ENCODE measurements around the gene NBEAL2. TPM values are rescaled to one million over a fixed set of nuclear protein-coding genes. Genes with fewer than 3 reads are reported as not detected.

The NBEAL2 gene, protein sequence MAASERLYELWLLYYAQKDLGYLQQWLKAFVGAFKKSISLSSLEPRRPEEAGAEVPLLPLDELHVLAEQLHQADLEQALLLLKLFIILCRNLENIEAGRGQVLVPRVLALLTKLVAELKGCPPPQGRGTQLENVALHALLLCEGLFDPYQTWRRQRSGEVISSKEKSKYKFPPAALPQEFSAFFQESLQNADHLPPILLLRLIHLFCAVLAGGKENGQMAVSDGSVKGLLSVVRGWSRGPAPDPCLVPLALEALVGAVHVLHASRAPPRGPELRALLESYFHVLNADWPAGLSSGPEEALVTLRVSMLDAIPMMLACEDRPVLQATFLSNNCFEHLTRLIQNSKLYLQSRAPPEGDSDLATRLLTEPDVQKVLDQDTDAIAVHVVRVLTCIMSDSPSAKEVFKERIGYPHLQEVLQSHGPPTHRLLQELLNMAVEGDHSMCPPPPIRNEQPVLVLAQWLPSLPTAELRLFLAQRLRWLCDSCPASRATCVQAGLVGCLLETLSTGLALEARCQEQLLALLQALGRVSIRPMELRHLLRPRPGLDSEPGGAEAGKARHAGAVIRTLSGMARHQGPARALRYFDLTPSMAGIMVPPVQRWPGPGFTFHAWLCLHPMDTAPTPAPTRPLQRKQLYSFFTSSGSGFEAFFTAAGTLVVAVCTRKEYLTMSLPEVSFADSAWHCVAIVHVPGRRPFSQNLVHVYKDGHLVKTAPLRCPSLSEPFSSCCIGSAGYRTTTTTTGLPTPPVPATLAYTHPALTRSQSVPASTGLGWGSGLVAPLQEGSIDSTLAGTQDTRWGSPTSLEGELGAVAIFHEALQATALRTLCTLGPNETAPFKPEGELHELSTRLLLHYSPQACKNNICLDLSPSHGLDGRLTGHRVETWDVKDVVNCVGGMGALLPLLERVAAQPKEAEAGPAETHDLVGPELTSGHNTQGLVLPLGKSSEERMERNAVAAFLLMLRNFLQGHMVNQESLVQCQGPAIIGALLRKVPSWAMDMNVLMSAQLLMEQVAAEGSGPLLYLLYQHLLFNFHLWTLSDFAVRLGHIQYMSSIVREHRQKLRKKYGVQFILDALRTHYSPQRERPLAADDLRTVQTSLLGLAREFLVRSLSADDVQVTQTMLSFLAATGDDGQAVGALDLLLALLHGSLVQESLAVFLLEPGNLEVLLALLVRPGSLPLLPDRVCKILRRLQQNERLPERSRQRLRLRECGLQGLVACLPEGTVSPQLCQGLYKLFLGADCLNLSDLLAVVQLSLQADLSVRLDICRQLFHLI (N-terminal part only)
- total RNA-seq: 1 to 10 TPM; 4.1 to 8.7 (median 7.5) TPM

DNA sequence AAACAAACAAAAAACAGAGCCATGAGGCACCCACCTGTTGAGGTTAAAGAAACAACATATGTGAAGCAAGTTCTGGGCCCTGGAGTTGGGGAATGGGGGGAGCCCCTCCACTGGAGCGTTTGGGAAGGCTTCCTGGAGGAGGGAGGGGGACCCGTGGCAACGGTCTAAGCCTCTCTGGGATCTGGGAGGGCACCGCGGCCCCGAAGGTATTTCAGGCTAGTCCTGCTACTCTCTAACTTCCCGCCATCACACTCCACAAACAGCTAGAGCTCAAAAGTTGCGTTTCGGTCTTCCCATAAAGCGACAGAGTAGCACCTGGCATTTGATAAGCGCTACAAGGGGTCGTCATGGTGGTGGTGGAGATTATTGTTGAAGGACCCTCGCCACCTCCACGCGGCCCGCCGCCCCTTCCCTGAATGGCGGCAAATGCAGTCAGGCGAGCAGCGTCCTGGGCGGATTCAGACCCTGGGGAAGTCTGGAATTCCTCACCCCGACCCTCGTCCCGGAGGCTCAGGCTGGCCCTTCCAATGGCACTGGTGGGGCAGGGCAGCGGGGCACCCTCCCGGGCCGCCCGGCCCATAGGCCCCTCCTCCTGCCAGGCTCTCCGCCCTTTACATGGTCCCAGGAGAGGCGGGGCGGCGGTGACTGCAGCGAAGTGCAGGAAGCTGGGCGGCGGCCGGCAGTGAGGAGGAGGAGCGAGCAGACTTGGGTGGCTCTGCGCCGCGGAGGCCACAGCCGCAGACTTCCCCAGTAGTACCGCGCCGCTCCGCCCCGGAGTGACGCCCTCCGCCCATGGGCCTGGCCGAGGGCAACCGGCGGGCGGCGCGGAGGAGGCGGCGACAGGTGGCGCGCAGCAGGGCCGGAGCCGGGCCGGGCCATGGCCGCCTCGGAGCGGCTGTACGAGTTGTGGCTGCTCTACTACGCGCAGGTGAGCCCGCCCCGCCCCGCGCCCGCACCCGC is at the start of gene NBEAL2:
Gene NBEAL2, plus strand, starts transcription at position 682 of the 960 bp plus-strand sequence. Its CDS starts 196 bp downstream, at position 878.
- in situ Hi-C loops (cut with MboI; ENCODE audit: low sequenced_read_pairs in 4 of 4): no loop called here

DNA sequence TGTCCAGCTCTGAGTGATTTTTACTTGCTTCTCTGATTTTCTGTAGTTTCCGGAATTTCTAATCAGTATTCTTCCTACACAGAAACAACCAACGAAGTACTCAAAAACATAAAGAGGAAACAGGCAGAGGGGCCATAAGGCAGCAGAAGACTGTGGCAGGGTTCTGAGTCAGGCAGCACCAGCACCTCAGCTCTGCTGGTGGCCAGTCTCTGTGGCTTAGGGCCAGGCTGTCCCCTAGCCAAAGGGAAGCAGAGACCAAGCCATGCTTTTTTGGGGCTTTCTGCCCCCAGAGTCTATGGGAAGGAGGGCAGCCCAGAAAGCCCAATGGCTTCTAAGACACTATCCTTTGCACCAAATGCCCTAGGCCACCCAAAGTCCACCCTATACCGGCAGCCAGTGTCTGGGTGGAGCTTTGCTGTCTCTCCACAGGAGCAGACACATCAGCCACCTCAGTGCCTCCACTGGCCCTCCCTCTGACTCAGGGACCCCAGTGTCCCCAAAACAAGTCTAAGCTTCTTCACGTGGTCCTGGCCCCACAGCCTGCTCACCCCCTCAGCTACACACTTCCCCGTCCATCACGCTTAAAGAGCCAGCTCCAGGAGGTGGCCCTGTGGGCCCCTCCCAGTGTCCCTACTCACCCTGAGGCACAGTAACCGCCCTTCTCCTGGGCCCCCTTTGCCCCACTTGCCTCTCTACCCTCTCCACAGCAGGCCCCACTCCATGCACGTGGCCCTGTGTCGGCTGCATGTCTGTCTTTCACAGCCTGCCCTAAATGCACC is 49.1 kb upstream of the NBEAL2 start:
- no peaks in the 10 kb centered on the region for H3K27me3 ChIP-seq
- H3K4me1 ChIP-seq: peaks cover 96 to 100% of the 10 kb centered on the region in 2 donors
- TF ChIP-seq POLR2A (IDR thresholded peaks at IDR 0.05): no peak
- TF ChIP-seq CTCF (IDR thresholded peaks at IDR 0.05 in 4 of 5, conservative IDR thresholded peaks at IDR 0.05 in 1 of 5): no peak
- no peak overlapping the region for H3K4me3 ChIP-seq
- intact Hi-C loops (cut with DNase I; ENCODE audit: low total_unique reads): loop anchor here (5.0 to 10.0 kb wide), 3 partner anchors 87 to 366 kb away; partner anchors contain the start of genes LRRC2 and SETD2
- peak overlapping the region; percentile 77 to 96 (median 92) for H3K27ac ChIP-seq
- peaks cover 0 to 2% of the 10 kb centered on the region in 2 donors for H3K36me3 ChIP-seq
- ATAC-seq (no peak), DNase-seq (peak in 1 of 2 donors; percentile 36)
- in situ Hi-C loops (cut with MboI; ENCODE audit: low sequenced_read_pairs in 4 of 4): no loop called here
- H3K9me3 ChIP-seq: no peaks in the 10 kb centered on the region

More for the DNA sequence above, at the start of gene NBEAL2:
- peak in 4 of 5 experiments; percentile 20 to 39 (median 28) for TF ChIP-seq CTCF (IDR thresholded peaks at IDR 0.05 in 4 of 5, conservative IDR thresholded peaks at IDR 0.05 in 1 of 5)
- TF ChIP-seq POLR2A (IDR thresholded peaks at IDR 0.05): peak; percentile 91 to 95
- Histone ChIP-seq H3K27me3 (no peaks in the 10 kb centered on the region), H3K4me1 (peaks cover 32 to 37% of the 10 kb centered on the region in 2 donors), H3K4me3 (peak within 1 kb of the TSS; percentile 60 to 88 (median 78)), H3K27ac (peak within 1 kb of the TSS; percentile 89 to 98 (median 94)), H3K9me3 (no peaks in the 10 kb centered on the region), H3K36me3 (no peaks in the 10 kb centered on the region)
- DNase-seq (peak; percentile 92 to 96), ATAC-seq (peak; percentile 53 to 59)
- intact Hi-C loops (cut with DNase I; ENCODE audit: low total_unique reads): loop anchor here (2.0 to 5.0 kb wide), 3 partner anchors 30 to 112 kb away; no protein-coding TSS in a partner anchor

DNA sequence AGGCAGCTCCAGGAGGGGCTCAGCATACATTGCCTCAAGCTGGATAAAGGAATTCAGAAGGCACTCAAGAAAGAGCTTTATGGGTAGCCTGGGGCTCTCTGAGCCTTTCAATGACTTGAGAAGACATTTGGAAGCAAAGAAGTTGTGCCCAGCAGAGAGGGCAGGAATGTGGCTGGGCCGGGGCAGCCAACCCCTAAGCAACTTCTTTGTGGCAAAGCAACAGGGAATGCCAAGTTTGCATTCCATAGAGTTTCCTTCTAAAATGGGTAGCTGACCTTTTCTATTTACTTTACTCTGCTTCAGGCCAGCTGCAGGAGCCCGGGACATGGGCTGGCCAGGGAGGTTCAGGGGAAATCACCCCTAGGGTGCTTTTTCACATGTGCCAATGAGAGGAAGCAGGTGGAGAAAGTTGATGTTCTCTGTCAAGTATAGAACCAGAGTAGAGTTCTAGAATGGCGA is 48.5 kb upstream of the NBEAL2 start:
- ATAC-seq: no peak
- H3K36me3 ChIP-seq: no peaks in the 10 kb centered on the region
- H3K9me3 ChIP-seq: no peaks in the 10 kb centered on the region
- peaks cover 98 to 100% of the 10 kb centered on the region in 2 donors for H3K4me1 ChIP-seq
- intact Hi-C loops (cut with DNase I; ENCODE audit: low total_unique reads) (loop anchor here (5.0 to 10.0 kb wide), 3 partner anchors 86 to 366 kb away; partner anchors contain the start of genes LRRC2 and SETD2), in situ Hi-C loops (cut with MboI; ENCODE audit: low sequenced_read_pairs in 4 of 4) (no loop called here)
- H3K4me3 ChIP-seq: no peak overlapping the region
- DNase-seq: peak in 1 of 2 donors; percentile 5
- peak overlapping the region; percentile 77 to 96 (median 92) for H3K27ac ChIP-seq
- no peak for TF ChIP-seq POLR2A (IDR thresholded peaks at IDR 0.05)
- TF ChIP-seq CTCF (IDR thresholded peaks at IDR 0.05 in 4 of 5, conservative IDR thresholded peaks at IDR 0.05 in 1 of 5): no peak
- no peaks in the 10 kb centered on the region for H3K27me3 ChIP-seq

Data from gastrocnemius medialis (tissue), 4 donors.